ENCODE results near the gene ATP5MC3.

- no peak for TF ChIP-seq CTCF (IDR thresholded peaks at IDR 0.05)
- no peak for TF ChIP-seq EP300 (IDR thresholded peaks at IDR 0.05)
- TF ChIP-seq POLR2A (IDR thresholded peaks at IDR 0.05; ENCODE audit: low read depth): no peak
Measured at GRCh38 chr2:175143678-175144077, 37.8 kb downstream of the ATP5MC3 start.
